ENCODE measurements around the gene BTN2A1.
A peak's percentile ranks its signal among the peaks of the same experiment; 100 is the strongest.

Gene BTN2A1

DNA sequence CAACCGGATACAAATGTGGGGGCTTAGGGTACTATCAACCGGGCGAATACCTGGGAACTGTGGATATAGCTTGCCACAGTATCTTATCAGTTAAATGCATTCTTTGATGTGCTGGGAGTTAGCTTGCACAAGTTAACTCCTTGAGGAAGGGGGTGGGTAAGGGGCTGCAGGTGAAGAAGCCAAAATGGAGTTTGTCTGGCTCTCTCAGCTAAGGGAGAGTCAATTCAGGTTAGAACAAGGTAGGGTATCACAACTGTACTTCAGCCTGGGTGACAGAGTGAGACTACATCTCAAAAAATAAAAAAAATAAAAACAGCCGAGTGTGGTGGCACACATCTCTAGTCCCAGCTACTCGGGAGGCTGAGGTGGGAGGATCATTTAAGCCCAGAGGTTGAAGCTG lies 33.8 kb downstream of the BTN2A1 start:
- no peak for DNase-seq (ENCODE audit: low read depth)
- TF ChIP-seq, protein P1, sequence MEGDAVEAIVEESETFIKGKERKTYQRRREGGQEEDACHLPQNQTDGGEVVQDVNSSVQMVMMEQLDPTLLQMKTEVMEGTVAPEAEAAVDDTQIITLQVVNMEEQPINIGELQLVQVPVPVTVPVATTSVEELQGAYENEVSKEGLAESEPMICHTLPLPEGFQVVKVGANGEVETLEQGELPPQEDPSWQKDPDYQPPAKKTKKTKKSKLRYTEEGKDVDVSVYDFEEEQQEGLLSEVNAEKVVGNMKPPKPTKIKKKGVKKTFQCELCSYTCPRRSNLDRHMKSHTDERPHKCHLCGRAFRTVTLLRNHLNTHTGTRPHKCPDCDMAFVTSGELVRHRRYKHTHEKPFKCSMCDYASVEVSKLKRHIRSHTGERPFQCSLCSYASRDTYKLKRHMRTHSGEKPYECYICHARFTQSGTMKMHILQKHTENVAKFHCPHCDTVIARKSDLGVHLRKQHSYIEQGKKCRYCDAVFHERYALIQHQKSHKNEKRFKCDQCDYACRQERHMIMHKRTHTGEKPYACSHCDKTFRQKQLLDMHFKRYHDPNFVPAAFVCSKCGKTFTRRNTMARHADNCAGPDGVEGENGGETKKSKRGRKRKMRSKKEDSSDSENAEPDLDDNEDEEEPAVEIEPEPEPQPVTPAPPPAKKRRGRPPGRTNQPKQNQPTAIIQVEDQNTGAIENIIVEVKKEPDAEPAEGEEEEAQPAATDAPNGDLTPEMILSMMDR (conservative IDR thresholded peaks at IDR 0.05; ENCODE audit: low read depth, low read length) = no peak
- H3K4me3 ChIP-seq (ENCODE audit: low read depth, low read length) = no peak overlapping the region

DNA sequence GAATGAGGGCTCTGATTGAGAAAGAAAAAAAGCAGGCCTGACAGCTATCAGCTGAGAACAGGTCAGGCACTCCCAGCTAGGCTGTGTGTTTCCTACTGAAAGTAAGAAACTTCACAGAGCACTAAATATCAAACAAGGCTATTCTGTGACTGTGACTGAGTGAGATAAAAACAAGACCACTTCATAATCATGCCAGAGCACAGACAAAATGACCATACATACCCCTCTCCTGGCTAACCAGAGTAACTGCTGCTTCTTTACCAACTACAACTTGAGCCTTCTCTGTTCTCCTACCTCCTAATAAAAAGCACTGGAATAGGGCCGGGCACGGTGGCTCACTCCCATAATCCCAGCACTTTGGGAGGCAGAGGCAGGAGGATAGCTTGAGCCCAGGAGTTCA lies 35.5 kb downstream of the BTN2A1 start:
- peak; percentile 70 for DNase-seq (ENCODE audit: low read depth)
- H3K4me3 ChIP-seq (ENCODE audit: low read depth, low read length) = no peak overlapping the region
- TF ChIP-seq, protein P1 (conservative IDR thresholded peaks at IDR 0.05; ENCODE audit: low read depth, low read length) = peak; percentile 52

DNA sequence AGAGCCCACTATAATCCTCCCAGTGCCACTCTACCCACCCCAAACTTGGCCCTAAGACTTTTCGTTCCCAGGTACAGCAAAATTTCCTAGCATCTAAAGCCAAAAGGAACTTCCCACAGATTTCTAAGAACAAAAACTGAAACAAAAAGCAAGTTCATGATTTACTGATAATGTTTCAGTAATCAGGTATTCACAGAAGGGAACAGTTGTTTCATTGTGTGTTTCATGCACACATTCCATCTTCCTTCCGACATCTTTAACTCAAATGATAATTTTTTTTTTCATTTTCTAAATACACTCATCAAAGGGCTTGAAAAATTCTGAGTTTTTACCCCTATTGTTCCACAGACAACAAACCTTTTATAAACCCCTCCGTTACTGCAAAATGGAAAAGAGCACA lies 36.4 kb downstream of the BTN2A1 start:
- TF ChIP-seq, protein P1 (conservative IDR thresholded peaks at IDR 0.05; ENCODE audit: low read depth, low read length) = no peak
- DNase-seq (ENCODE audit: low read depth) = no peak
- H3K4me3 ChIP-seq (ENCODE audit: low read depth, low read length) = no peak overlapping the region

DNA sequence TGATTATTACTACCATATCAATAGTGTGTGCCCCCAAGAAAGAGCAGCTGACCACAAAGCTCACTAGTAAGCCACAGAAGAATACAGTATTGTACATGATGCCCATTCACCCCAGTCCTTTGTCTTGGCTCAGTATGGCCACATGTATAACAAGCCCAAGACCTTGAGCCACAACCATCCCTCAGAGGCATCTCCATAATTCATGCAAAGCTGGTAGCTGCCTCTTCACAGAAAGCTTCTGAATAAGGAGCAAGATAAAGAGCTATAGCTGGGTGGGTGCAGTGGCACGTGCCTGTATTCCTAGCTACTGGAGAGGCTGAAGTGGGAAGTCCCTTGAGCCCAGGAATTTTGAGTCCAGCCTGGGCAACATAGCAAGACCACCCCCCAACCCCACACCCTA lies 37.5 kb downstream of the BTN2A1 start:
- no peak overlapping the region for H3K4me3 ChIP-seq (ENCODE audit: low read depth, low read length)
- TF ChIP-seq, protein P1 (conservative IDR thresholded peaks at IDR 0.05; ENCODE audit: low read depth, low read length) = no peak
- no peak for DNase-seq (ENCODE audit: low read depth)

DNA sequence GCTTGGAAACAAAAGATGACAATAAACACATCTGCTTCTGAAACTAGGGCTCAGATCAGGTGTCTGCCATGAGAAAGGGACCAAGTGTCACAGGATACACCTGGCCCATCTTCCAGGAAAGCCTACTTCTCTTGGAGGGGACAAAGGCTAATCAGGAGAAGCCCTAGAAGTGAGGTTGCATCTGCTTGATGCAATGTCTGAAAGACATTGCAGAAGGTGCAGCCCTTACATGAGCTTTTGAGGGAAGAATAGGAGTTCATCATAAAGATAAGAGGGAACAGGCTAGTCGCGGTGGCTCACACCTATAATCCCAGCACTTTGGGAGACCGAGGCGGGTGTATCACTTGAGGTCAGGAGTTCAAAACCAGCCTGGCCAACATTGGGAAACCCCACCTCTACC lies 39.9 kb downstream of the BTN2A1 start:
- no peak for DNase-seq (ENCODE audit: low read depth)
- TF ChIP-seq, protein P1 (conservative IDR thresholded peaks at IDR 0.05; ENCODE audit: low read depth, low read length) = no peak
- H3K4me3 ChIP-seq (ENCODE audit: low read depth, low read length) = no peak overlapping the region

DNA sequence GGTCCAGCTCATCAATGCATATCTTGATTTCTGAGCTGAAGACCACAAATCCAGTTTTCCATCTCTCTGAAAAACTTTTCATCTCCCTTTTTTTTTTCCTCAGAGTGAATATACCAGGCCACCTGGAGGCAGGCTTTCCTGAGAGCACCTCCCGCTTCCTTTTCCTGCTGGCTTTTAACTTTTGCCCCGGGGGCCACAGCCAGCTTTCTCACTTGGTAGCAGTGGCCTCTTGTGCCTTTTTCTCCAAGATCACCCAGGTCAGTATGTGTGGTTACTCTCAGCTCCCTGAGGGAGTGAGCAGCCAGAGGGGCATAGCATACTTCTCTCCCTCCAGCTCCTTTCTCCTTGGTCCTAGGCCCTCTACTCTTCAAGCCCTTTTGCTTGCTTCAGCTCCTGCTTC lies 42.3 kb downstream of the BTN2A1 start, which contains the start of gene BTN1A1:
TSS of gene BTN1A1 (plus strand) at position 202 of the 400 bp plus-strand sequence. CDS start 984 bp downstream, outside the sequence.
- TF ChIP-seq, protein P1 (conservative IDR thresholded peaks at IDR 0.05; ENCODE audit: low read depth, low read length) = no peak
- no peak within 1 kb of the TSS for H3K4me3 ChIP-seq (ENCODE audit: low read depth, low read length)
- DNase-seq (ENCODE audit: low read depth) = no peak

DNA sequence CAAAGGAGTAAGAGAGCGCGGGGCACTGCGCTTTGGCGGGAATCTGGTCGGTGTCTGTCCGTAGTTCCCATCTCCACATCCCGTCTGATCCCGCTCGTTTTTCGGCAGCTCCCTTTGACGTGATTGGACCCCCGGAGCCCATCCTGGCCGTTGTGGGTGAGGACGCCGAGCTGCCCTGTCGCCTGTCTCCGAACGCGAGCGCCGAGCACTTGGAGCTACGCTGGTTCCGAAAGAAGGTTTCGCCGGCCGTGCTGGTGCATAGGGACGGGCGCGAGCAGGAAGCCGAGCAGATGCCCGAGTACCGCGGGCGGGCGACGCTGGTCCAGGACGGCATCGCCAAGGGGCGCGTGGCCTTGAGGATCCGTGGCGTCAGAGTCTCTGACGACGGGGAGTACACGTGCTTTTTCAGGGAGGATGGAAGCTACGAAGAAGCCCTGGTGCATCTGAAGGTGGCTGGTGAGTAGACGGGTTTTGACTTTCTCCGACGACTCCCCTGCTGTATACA lies 43.8 kb downstream of the BTN2A1 start:
- DNase-seq (ENCODE audit: low read depth) = peak; percentile 8
- TF ChIP-seq, protein P1 (conservative IDR thresholded peaks at IDR 0.05; ENCODE audit: low read depth, low read length) = no peak
- peak overlapping the region; percentile 38 for H3K4me3 ChIP-seq (ENCODE audit: low read depth, low read length)
